Cortex of kidney (tissue), 1 donor: ENCODE data around the gene CLNK.

ENCODE experiments used
- DNase-seq: peaks from one replicate; lab custom pipeline; 2025; lab: John Stamatoyannopoulos, UW

The CLNK gene

GRCh38 chr4:10521424-10521823, 163.1 kb downstream of the CLNK start:
- DNase-seq = no peak

- DNase-seq = no peak
These were observed 174.8 kb downstream of the CLNK start for GRCh38 chr4:10509733-10510132.

GRCh38 chr4:10506077-10506476, 178.5 kb downstream of the CLNK start:
- DNase-seq = no peak

- no peak for DNase-seq
These were observed 179.9 kb downstream of the CLNK start for GRCh38 chr4:10504570-10505179.

- no peak for DNase-seq
These were observed 181.9 kb downstream of the CLNK start for GRCh38 chr4:10502717-10503116.

- DNase-seq = no peak
These were observed 183.8 kb downstream of the CLNK start for GRCh38 chr4:10500776-10501175.

GRCh38 chr4:10496200-10496599, 188.4 kb downstream of the CLNK start:
- no peak for DNase-seq

- DNase-seq = no peak
These were observed 188.9 kb downstream of the CLNK start for GRCh38 chr4:10495651-10496050.

- no peak for DNase-seq
These were observed 192.1 kb downstream of the CLNK start for GRCh38 chr4:10492464-10492863.

GRCh38 chr4:10491401-10491800, 193.2 kb downstream of the CLNK start:
- no peak for DNase-seq

GRCh38 chr4:10490996-10491395, 193.6 kb downstream of the CLNK start:
- no peak for DNase-seq

GRCh38 chr4:10482913-10483312, 201.7 kb downstream of the CLNK start:
- DNase-seq = no peak

GRCh38 chr4:10480616-10481015, 204.0 kb downstream of the CLNK start:
- no peak for DNase-seq

- DNase-seq = no peak
These were observed 205.9 kb downstream of the CLNK start for GRCh38 chr4:10478621-10479020.

GRCh38 chr4:10470505-10470904, 214.1 kb downstream of the CLNK start:
- DNase-seq = no peak

GRCh38 chr4:10466161-10466560, 218.4 kb downstream of the CLNK start:
- DNase-seq = no peak

- DNase-seq = no peak
These were observed 221.7 kb downstream of the CLNK start for GRCh38 chr4:10462876-10463275.

- no peak for DNase-seq
These were observed 222.6 kb downstream of the CLNK start for GRCh38 chr4:10461850-10462400.

GRCh38 chr4:10461091-10461849, 223.3 kb downstream of the CLNK start:
- DNase-seq = no peak

- no peak for DNase-seq
These were observed 224.1 kb downstream of the CLNK start for GRCh38 chr4:10460313-10461047.

- no peak for DNase-seq
These were observed 225.3 kb downstream of the CLNK start for GRCh38 chr4:10459305-10459704.

GRCh38 chr4:10458177-10458576, 226.4 kb downstream of the CLNK start:
- no peak for DNase-seq
